HG02678 (cell line): ENCODE data around the gene FBXW12.

ENCODE experiments used
- ATAC-seq: cut with Tn5 transposase; IDR thresholded peaks from one replicate; pipeline ENCODE4 v1.9.1; 2021; ENCODE audit warnings: mild to moderate bottlenecking, moderate library complexity; ENCODE audit not compliant: unreplicated experiment

FBXW12 gene

GRCh38 chr3:48406443-48407431, 34.7 kb downstream of the FBXW12 start:
- no peak for ATAC-seq

DNA sequence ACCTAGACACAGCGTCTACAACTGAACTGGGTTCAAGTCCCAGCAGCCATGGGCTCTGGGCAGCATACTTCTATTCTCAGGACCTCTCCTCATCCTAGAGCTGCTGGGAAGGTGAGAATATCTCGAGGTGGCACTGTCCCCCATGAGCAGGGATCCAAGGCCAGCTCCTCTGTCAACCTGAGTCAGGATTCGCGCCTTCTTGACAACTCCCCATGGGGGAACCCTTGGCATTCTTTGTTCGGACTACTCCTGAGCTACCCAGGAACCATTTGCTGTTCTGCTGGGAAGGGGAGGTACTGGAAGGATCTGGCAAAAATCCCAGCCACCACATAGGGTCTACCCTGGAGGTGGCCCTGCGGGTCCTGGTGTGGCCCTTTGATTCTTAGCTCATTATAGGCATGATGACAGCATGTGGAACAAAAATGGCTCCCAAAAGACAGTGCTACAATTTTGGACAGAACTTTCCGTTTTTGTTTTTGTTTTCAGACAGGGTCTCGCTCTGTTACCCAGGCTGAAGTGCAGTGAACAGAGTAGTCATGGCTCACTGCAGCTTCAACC, 35.6 kb downstream of the FBXW12 start:
- no peak for ATAC-seq

GRCh38 chr3:48408823-48409281, 36.8 kb downstream of the FBXW12 start:
- ATAC-seq, result no peak

DNA sequence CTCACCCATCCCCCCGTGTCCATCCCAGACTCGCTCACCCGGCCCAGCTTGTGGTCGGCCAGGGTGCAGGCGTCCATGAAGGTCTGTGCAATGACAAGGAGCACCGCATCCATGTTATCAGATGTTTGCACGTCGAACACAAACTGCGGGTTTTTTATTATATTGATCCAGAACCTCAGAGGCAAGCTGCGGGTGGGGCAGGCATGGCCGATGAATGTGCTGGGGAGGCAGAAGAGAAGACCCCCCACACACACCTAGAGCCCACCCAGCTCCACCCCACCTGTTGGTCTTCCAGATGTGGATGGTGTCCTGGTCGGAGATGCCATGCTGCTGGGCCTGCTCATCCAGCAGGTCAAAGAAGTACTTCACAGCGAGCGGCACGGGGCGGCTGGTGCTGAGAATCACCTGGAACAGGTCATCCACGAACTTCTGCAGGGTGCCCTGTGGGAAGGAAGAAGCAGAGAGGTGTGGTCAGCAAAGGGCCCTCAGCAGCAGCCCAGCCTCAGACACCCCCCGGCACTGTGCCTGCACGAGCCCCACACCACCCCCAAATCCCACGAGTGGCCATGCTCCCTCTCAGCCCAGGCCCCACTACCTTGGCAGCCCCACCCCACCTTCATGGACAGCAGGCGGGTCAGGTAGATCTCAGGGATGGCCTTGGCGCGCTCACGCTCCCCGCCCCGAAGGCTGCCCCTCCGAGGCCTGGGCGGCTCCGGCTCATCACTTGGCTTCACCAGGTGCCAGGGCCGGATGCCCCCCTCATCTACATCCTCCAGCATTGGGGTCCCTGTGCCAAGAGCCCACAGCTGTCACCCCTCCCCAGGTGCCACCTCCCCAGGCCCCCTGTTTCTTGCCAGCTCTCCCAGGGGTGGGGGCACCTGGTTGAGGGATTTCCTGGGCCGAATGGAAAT, 37.5 kb downstream of the FBXW12 start:
- ATAC-seq, result no peak

DNA sequence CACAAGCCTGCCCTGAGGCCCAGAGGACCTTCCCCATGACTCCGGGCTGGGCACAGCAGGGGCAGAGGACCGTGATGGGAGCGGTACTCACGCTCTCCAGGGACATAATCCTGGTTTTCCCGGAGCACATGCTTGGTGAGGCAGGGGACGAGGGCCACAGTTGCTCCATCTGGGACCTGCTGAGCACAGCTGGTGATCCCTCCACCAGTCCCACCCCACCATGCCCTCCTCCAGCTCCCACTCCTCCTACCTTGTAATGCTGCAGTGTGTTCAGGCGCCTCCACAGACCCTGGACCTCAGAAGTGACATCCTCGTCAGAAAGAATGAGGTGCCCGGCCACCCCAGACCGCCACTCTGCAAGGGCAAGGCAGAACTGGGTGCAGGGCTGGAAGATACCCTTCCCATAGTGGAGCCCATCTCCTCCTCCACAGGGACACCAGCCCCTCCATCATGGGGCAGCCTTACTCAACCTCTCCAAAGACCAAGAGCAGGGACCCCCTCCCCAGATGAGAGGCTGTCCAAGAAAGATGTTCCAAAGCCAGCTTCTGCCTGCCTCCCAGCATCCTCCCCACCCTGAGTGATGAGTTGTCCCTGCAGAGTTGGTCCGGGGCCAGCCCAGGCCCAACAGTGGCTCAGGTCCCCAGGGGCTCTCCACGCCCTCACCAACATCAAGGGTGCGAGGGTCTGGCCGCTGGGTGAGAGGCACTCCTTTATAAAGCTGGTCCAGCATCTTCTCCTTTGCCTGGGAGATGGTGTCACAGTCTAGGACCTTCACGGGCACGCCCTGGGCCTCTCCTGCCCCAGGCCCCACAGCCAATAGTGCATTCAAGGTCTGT, 38.4 kb downstream of the FBXW12 start:
- no peak for ATAC-seq

DNA sequence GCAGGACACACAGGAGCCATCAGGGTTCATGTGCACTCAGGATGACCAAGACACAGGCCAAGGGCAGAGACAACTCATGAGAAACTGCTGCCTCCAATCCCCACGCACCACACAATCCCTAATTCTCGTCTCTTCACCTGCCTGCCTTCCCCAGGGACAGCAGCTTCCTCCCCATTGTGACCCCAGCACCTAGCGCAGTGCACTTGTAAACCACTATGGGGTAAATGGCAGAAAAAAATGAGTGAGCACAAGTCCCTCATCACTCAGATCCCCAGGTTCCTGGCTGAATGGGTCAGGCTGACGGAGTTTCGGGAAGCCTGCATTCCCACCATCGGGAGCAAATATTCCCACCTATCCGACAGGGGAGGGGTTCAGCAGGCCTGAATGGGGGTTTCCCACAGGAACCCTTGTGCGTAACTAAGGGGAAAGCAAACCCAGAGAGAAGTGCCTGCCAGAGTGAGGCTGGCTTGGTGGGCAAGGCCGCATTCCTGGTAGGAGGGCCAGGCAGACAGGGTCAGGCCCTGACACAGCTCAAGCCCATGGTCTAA, 39.1 kb downstream of the FBXW12 start:
- no peak for ATAC-seq

- no peak for ATAC-seq
These were observed 39.8 kb downstream of the FBXW12 start for GRCh38 chr3:48411606-48412374.

DNA sequence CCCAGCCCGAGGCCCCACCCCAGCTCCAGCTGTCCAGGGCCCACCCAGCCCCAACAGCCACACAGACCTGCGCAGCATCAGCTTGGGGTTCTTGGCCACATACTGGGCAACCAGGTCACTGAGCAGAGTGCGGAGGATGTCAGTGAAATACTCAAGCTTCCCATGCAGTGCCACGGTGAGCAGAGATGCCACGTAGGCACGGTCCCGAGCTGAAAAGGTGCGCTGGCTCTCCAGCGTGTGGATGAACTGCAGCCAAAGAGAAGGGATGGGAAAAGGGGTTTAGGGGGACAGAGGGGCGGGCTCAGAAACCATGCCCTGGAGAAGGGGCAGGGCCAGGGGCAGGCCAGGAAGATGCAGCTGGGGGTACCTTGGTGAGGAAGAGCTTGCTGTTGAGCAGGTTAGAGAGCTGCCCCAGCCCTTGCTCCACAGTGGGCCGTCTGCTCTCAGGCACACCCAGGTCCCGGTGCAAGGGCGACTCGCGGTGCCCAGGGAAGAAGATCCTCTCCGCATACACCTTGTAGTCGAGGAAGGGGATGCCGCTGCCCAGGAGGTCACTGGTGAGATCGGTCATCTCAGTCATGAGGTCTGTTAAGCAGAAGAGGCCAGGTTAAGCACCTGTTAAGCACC, 40.5 kb downstream of the FBXW12 start:
- no peak for ATAC-seq

DNA sequence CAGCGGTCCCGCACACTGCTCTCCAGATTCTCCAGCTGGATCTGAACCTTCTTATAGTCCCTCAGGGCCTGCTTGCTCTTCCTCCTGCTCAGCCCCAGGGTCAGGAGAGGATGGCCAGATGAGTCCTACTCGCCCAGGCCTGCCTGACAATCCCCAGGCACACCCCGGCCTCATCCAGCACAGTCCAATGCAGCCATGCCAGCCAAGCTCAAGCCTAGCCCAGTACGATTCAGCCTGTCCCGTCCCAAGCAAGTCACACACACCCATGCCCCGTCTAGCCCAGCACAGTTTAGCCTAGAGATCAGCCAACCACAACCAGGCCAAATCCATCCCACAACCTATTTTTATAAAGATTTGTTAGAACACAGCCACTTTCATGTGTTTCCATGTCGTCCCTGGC, 41.1 kb downstream of the FBXW12 start:
- no peak for ATAC-seq

GRCh38 chr3:48413611-48414010, 41.6 kb downstream of the FBXW12 start:
- no peak for ATAC-seq

- ATAC-seq, result no peak
These were observed 42.6 kb downstream of the FBXW12 start for GRCh38 chr3:48414376-48415250.

- ATAC-seq, result no peak
These were observed 43.4 kb downstream of the FBXW12 start for GRCh38 chr3:48415251-48415953.

GRCh38 chr3:48416091-48416505, 44.1 kb downstream of the FBXW12 start:
- no peak for ATAC-seq

DNA sequence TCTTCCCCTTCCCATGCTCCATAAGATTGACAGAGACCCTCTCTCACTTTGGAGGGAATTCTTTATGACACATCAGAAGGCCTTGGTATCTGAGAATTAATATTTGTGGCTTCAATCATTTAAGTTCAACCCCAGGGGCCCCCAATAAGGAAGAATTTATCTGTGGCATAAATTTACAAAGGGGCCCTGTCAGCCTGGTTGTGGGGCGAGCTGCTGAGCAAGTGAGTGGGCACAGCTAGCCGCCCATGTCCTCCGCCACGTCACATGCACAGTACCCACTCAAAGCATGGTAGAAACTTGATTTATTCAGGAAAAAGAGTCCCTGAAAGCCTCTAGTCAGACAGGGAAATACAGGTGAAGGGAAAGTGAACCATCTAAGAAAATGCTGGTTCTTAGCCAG, 44.5 kb downstream of the FBXW12 start:
- ATAC-seq, result no peak

DNA sequence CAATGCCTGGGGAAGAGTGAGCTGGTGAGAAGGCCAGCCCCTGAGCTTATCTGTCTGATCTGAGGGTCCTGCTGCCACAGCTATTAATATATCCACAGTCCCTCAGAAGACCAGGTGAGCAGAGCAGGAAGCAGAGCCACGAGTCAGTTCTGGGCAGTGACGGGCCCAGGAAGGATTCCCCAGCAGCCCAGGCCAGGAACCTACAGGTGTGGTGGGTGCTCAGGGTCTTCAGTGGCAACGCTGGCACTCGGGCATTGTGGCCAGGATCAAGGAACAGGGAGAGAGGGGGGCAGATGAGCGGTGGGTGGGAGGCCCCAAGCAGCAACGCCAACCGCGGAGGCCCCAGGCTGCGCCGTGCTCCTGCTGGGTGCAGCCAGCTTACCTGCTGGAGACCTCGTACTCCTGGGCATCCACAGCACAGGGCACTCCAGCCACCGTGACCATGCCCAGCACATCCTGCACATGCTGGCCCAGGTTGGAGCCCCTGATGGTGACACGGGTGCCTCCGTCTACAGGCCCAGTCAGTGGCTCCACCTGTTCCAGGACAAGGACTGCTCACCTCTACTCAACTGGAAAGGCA, 45.6 kb downstream of the FBXW12 start:
- no peak for ATAC-seq

- no peak for ATAC-seq
These were observed 46.1 kb downstream of the FBXW12 start for GRCh38 chr3:48418140-48418539.

DNA sequence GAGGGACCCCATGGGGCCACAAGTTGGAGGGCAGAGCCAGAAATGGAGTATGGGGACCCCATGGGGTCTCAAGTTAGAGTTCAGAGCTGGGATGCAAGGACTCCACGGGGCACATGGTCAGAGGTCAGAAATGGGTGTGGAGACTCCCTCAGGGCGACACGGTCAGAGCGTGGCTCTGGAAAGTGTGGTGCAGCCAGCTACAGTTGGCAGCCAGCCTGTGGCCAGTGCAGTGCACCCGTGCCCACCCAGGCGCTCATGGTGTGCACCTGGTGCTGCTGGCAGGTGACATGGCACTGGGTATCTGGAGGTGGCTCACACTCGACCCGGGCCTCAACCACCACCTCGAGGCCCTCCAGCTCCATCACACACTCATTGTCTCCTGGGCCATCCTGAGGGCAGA, 46.6 kb downstream of the FBXW12 start:
- ATAC-seq, result no peak
